Smooth muscle cell of the umbilical artery (primary cell): ENCODE results near the gene LOXL4. TPM values are rescaled to one million over a fixed set of nuclear protein-coding genes. Genes with fewer than 3 reads are reported as not detected.

Experiments
- total RNA-seq: library from RNA; depleted of rRNA; stranded (reverse); fragments of >200 nt; gene quantifications from 2 replicates; pipeline ENCODE4 v1.2.3, GENCODE V29; 2014

The LOXL4 gene
- total RNA-seq = 113 and 240 TPM in 2 replicates

GRCh38 chr10:98267894-98268693 is at the start of gene LOXL4:
Gene LOXL4, minus strand, starts transcription at chr10:98268194. Its CDS starts 5,175 bp downstream, at chr10:98263019.

Other genes starting within 250 kb of the LOXL4 start
- gene CRTAC1, start 237.6 kb downstream of the LOXL4 start, total RNA-seq = under 0.01 TPM in 1 of 2 replicates, not detected in the other
- 14.3 and 16.7 TPM in 2 replicates for gene R3HCC1L, start 133.5 kb downstream of the LOXL4 start, total RNA-seq
- gene PYROXD2, start 147.0 kb upstream of the LOXL4 start, total RNA-seq = 12.5 and 20.1 TPM in 2 replicates
- gene HPS1, start 178.7 kb upstream of the LOXL4 start, total RNA-seq = 20.5 and 29.3 TPM in 2 replicates